SK-N-SH treated with all-trans-retinoic acid at 6 μM for 48 hours (cell line): ENCODE data around the gene BAIAP3.

Experiments
- ATAC-seq: fragments of 200-7000 bp; cut with Tn5 transposase; 3 replicates; pipeline ENCODE4 v1.9.1; 2020; ENCODE audit warnings: mild to moderate bottlenecking, moderate library complexity
- ARNTL ChIP-seq: fragments of 450-650 bp; formaldehyde crosslinking; IDR thresholded peaks from 2 replicates; pipeline ENCODE4 v1.5.0; 2020; ENCODE audit warnings: low read depth, mild to moderate bottlenecking, moderate library complexity, borderline replicate concordance
- BACH2 ChIP-seq: fragments of 250-450 bp; sonication (Bioruptor Pico); IDR thresholded peaks from 2 replicates; pipeline ENCODE4 v1.9.0; 2021; ENCODE audit warnings: mild to moderate bottlenecking, borderline replicate concordance
- CSDC2 ChIP-seq: fragments of 250-450 bp; sonication (Bioruptor Pico); IDR thresholded peaks from 2 replicates; pipeline ENCODE4 v1.5.0; 2020; ENCODE audit warnings: mild to moderate bottlenecking, moderate library complexity
- ESRRG ChIP-seq: fragments of 250-450 bp; sonication (Bioruptor Pico); IDR thresholded peaks from 2 replicates; pipeline ENCODE4 v1.6.1; 2021; ENCODE audit warnings: mild to moderate bottlenecking
- GLIS3 ChIP-seq: fragments of 250-450 bp; sonication (Bioruptor Pico); IDR thresholded peaks from 2 replicates; pipeline ENCODE4 v1.5.0; 2020; ENCODE audit warnings: mild to moderate bottlenecking, moderate library complexity
- ISL1 ChIP-seq: fragments of 250-450 bp; sonication (Bioruptor Pico); IDR thresholded peaks from 2 replicates; pipeline ENCODE4 v2.1.2; 2022; ENCODE audit warnings: mild to moderate bottlenecking, moderate library complexity
- OSR1 ChIP-seq: fragments of 250-450 bp; sonication (Bioruptor Pico); IDR thresholded peaks from 2 replicates; pipeline ENCODE4 v1.8.0; 2022; ENCODE audit warnings: moderate library complexity, mild to moderate bottlenecking, inconsistent platforms
- PPARA ChIP-seq: fragments of 250-450 bp; sonication (Bioruptor Pico); IDR thresholded peaks from 2 replicates; pipeline ENCODE4 v1.5.0; 2020; ENCODE audit warnings: mild to moderate bottlenecking, borderline replicate concordance
- RARB ChIP-seq: fragments of 250-450 bp; sonication (Bioruptor Pico); IDR thresholded peaks from 2 replicates; pipeline ENCODE4 v1.8.0; 2021; ENCODE audit warnings: mild to moderate bottlenecking, moderate library complexity
- SNAI2 ChIP-seq: fragments of 250-450 bp; sonication (Bioruptor Pico); IDR thresholded peaks from 2 replicates; pipeline ENCODE4 v1.5.0; 2020; ENCODE audit warnings: mild to moderate bottlenecking, moderate library complexity
- TCF4 ChIP-seq: fragments of 250-450 bp; sonication (Bioruptor Pico); IDR thresholded peaks from 2 replicates; pipeline ENCODE4 v1.8.0; 2021; ENCODE audit warnings: mild to moderate bottlenecking, moderate library complexity, borderline replicate concordance
- TOX ChIP-seq: fragments of 250-450 bp; sonication (Bioruptor Pico); IDR thresholded peaks from 2 replicates; pipeline ENCODE4 v1.8.0; 2021; ENCODE audit warnings: mild to moderate bottlenecking, moderate library complexity, borderline replicate concordance
- ZC3H10 ChIP-seq: fragments of 250-450 bp; sonication (Bioruptor Pico); IDR thresholded peaks from 2 replicates; pipeline ENCODE4 v1.5.1; 2021; ENCODE audit warnings: mild to moderate bottlenecking, moderate library complexity
- ZFP3 ChIP-seq: fragments of 250-450 bp; sonication (Bioruptor Pico); IDR thresholded peaks from 2 replicates; pipeline ENCODE4 v1.5.0; 2020; ENCODE audit warnings: mild to moderate bottlenecking, moderate library complexity
- ZNF565 ChIP-seq: fragments of 450-650 bp; formaldehyde crosslinking; conservative IDR thresholded peaks from 2 replicates; pipeline ENCODE4 v1.5.0; 2020; ENCODE audit warnings: low read depth, mild to moderate bottlenecking, moderate library complexity
- ZNF70 ChIP-seq: fragments of 450-650 bp; formaldehyde crosslinking; IDR thresholded peaks from 2 replicates; pipeline ENCODE4 v1.5.0; 2020; ENCODE audit warnings: mild to moderate bottlenecking, moderate library complexity
- ZNF8 ChIP-seq: fragments of 450-650 bp; formaldehyde crosslinking; IDR thresholded peaks from 2 replicates; pipeline ENCODE4 v1.5.0; 2020; ENCODE audit warnings: mild to moderate bottlenecking, moderate library complexity
- TF ChIP-seq, protein P1 (sequence below): fragments of 250-450 bp; sonication (Bioruptor Pico); IDR thresholded peaks from 2 replicates; pipeline ENCODE4 v1.8.0; 2020; ENCODE audit warnings: mild to moderate bottlenecking, moderate library complexity, borderline replicate concordance
- TF ChIP-seq, protein P2 (sequence below): fragments of 250-450 bp; sonication (Bioruptor Pico); IDR thresholded peaks from 2 replicates; pipeline ENCODE4 v1.5.1; 2020; ENCODE audit warnings: low read depth, mild to moderate bottlenecking, moderate library complexity
- TF ChIP-seq, protein P3 (sequence below): fragments of 250-450 bp; sonication (Bioruptor Pico); IDR thresholded peaks from 2 replicates; pipeline ENCODE4 v1.8.0; 2021; ENCODE audit warnings: low read depth, mild to moderate bottlenecking, moderate library complexity, borderline replicate concordance
- TF ChIP-seq, protein P4 (sequence below): fragments of 250-450 bp; sonication (Bioruptor Pico); IDR thresholded peaks from 2 replicates; pipeline ENCODE4 v1.5.0; 2020; ENCODE audit warnings: mild to moderate bottlenecking, moderate library complexity

BAIAP3 gene

DNA sequence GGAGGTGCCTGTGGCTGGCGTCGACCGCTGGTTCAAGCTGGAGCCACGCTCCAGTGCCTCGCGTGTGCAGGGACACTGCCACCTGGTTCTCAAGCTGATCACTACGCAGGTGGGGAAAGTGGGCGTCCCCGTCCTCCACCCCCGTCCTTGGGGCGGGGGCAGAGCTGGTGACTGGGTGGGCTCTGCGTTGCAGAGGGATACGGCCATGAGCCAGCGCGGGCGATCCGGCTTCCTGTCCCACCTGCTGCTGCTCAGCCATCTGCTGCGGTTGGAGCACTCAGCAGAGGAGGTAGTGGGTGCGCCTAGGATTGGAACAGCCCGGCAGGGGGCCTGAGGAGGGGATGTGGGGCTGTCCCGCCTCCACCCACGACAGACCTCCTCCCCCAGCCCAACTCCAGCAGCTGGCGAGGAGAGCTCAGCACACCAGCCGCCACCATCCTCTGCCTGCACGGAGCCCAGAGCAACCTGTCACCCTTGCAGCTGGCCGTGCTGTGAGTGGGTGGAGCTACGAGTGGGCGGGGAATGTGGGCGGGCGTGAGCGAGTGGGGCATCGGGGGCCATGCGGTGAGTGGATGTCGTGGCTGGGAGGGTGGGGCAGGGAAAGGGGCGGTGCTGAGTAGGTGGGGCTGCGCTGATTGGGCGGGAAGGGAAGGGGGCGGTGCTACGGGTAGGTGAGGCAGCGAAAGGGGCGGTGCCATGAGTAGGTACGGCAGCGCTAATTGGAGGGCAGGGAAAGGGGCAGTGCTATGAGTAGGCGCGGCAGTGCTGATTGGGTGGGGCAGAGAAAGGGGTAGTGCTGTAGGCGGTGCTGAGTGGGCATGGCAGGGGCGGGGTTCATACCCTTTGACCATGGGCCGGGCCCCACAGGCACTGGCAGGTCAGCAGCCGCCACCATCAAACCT is 9.3 kb downstream of the BAIAP3 start:
- TF ChIP-seq ZNF565 (CRISPR knock-in tag) (no peak), CSDC2 (CRISPR knock-in tag) (no peak), ZNF8 (CRISPR knock-in tag) (no peak), ZNF70 (CRISPR knock-in tag) (no peak), PPARA (CRISPR knock-in tag) (no peak), ISL1 (no peak), BACH2 (no peak), TOX (CRISPR knock-in tag) (no peak), RARB (CRISPR knock-in tag) (no peak), SNAI2 (no peak), ZFP3 (no peak), GLIS3 (CRISPR knock-in tag) (no peak), TCF4 (CRISPR knock-in tag) (no peak)
- TF ChIP-seq, protein P1, sequence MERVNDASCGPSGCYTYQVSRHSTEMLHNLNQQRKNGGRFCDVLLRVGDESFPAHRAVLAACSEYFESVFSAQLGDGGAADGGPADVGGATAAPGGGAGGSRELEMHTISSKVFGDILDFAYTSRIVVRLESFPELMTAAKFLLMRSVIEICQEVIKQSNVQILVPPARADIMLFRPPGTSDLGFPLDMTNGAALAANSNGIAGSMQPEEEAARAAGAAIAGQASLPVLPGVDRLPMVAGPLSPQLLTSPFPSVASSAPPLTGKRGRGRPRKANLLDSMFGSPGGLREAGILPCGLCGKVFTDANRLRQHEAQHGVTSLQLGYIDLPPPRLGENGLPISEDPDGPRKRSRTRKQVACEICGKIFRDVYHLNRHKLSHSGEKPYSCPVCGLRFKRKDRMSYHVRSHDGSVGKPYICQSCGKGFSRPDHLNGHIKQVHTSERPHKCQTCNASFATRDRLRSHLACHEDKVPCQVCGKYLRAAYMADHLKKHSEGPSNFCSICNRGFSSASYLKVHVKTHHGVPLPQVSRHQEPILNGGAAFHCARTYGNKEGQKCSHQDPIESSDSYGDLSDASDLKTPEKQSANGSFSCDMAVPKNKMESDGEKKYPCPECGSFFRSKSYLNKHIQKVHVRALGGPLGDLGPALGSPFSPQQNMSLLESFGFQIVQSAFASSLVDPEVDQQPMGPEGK (CRISPR knock-in tag): no peak
- TF ChIP-seq, protein P2, sequence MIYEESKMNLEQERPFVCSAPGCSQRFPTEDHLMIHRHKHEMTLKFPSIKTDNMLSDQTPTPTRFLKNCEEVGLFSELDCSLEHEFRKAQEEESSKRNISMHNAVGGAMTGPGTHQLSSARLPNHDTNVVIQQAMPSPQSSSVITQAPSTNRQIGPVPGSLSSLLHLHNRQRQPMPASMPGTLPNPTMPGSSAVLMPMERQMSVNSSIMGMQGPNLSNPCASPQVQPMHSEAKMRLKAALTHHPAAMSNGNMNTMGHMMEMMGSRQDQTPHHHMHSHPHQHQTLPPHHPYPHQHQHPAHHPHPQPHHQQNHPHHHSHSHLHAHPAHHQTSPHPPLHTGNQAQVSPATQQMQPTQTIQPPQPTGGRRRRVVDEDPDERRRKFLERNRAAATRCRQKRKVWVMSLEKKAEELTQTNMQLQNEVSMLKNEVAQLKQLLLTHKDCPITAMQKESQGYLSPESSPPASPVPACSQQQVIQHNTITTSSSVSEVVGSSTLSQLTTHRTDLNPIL: no peak
- peak; percentile 93 for ATAC-seq

DNA sequence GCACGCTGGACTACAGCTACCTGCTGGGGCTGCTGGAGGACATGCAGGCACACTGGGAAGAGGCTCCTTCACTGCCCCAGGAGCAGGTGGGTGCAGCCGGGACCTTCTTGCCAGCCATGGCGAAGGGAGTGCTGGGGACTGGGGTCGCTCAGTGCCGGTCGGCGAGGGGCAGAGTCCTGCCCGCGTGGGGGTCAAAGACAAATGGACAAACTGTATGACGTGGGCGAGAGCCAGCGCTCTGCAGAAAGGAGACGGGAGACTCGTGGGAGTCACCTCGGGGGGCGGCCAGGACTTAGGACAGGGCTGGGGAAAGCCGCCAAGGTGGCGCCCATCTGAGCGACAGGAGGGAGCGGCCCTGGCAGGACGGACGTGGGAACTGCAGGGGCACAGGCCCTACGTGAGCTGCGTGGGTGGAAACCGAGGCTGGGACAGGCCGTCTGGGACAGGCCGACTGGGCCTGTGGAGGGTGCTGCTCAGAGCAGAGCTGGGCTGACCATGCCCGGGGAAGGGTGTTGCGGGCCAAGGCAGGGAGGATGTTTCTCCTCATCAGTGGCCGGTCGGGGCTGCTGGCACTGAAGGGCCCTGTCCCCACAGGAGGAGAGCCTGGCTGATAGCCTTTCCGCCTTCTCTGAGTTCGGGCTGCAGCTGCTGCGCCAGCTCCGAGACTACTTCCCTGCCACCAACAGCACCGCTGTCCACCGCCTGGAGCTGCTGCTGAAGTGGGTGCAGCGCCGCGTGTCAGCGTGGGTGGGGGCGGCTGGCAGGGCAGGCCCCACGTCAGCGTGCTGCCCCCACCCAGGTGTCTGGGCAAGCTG is 10.2 kb downstream of the BAIAP3 start:
- TF ChIP-seq ZC3H10 (CRISPR knock-in tag) (no peak), GLIS3 (CRISPR knock-in tag) (no peak), ZFP3 (no peak), OSR1 (CRISPR knock-in tag) (no peak), BACH2 (no peak)
- TF ChIP-seq, protein P3, sequence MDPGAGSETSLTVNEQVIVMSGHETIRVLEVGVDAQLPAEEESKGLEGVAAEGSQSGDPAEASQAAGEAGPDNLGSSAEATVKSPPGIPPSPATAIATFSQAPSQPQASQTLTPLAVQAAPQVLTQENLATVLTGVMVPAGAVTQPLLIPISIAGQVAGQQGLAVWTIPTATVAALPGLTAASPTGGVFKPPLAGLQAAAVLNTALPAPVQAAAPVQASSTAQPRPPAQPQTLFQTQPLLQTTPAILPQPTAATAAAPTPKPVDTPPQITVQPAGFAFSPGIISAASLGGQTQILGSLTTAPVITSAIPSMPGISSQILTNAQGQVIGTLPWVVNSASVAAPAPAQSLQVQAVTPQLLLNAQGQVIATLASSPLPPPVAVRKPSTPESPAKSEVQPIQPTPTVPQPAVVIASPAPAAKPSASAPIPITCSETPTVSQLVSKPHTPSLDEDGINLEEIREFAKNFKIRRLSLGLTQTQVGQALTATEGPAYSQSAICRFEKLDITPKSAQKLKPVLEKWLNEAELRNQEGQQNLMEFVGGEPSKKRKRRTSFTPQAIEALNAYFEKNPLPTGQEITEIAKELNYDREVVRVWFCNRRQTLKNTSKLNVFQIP (CRISPR knock-in tag): no peak
- peak; percentile 14 for ATAC-seq

DNA sequence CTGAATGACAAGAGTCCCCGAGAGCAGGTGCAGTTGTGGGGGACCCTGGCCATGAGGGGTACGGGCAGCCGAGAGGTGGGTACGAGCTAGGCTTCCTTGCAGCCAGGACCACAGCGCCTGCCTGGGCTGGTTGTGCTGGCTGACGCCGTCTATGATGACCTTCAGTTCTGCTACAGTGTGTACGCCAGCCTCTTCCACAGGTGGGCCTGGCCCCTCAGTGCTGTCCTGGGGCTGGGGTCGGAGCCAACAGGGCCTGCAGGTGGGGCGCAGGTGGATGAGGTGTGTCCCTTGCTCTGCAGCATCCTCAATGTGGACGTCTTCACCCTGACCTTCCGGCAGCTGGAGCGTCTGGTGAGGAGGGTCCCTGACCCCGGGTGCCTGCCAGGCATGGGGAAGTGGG is 11.1 kb downstream of the BAIAP3 start:
- TF ChIP-seq ZNF70 (CRISPR knock-in tag) (no peak), ZC3H10 (CRISPR knock-in tag) (no peak), ZNF8 (CRISPR knock-in tag) (no peak), RARB (CRISPR knock-in tag) (no peak), ESRRG (CRISPR knock-in tag) (no peak), ZFP3 (no peak), ISL1 (no peak), BACH2 (no peak), PPARA (CRISPR knock-in tag) (no peak), TCF4 (CRISPR knock-in tag) (no peak), ZNF565 (CRISPR knock-in tag) (no peak), TOX (CRISPR knock-in tag) (no peak), CSDC2 (CRISPR knock-in tag) (no peak), ARNTL (no peak), SNAI2 (no peak)
- TF ChIP-seq, protein P2: no peak
- TF ChIP-seq, protein P4, sequence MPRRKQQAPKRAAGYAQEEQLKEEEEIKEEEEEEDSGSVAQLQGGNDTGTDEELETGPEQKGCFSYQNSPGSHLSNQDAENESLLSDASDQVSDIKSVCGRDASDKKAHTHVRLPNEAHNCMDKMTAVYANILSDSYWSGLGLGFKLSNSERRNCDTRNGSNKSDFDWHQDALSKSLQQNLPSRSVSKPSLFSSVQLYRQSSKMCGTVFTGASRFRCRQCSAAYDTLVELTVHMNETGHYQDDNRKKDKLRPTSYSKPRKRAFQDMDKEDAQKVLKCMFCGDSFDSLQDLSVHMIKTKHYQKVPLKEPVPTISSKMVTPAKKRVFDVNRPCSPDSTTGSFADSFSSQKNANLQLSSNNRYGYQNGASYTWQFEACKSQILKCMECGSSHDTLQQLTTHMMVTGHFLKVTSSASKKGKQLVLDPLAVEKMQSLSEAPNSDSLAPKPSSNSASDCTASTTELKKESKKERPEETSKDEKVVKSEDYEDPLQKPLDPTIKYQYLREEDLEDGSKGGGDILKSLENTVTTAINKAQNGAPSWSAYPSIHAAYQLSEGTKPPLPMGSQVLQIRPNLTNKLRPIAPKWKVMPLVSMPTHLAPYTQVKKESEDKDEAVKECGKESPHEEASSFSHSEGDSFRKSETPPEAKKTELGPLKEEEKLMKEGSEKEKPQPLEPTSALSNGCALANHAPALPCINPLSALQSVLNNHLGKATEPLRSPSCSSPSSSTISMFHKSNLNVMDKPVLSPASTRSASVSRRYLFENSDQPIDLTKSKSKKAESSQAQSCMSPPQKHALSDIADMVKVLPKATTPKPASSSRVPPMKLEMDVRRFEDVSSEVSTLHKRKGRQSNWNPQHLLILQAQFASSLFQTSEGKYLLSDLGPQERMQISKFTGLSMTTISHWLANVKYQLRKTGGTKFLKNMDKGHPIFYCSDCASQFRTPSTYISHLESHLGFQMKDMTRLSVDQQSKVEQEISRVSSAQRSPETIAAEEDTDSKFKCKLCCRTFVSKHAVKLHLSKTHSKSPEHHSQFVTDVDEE: no peak
- TF ChIP-seq, protein P1 (CRISPR knock-in tag): no peak
- TF ChIP-seq, protein P3 (CRISPR knock-in tag): no peak
- no peak for ATAC-seq
